OCI-LY1 (cell line): ENCODE measurements around the gene LRRC8E.

ENCODE experiments used
- CTCF ChIP-seq: fragments of 200-600 bp; sonication (generic), shearing (Covaris generic); IDR thresholded peaks from 2 replicates; pipeline ENCODE4 v1.5.1; 2017; ENCODE audit warnings: mild to moderate bottlenecking, antibody characterized with exemption, low read length, moderate library complexity, mixed read lengths
- EZH2 ChIP-seq: fragments of 200-600 bp; sonication (generic), shearing (Covaris generic); IDR thresholded peaks from 2 replicates; pipeline ENCODE4 v1.8.0; 2017; ENCODE audit warnings: borderline replicate concordance, mixed run types, mild to moderate bottlenecking, antibody characterized with exemption, low read length, moderate library complexity, mixed read lengths

- no peak for TF ChIP-seq CTCF
- no peak for TF ChIP-seq EZH2
Observed at GRCh38 chr19:7867092-7867844, 21.0 kb upstream of the LRRC8E start.
